CD4-positive, CD25-positive, alpha-beta regulatory T cell (primary cell): ENCODE measurements around the gene TPCN1. TPM values are rescaled to one million over a fixed set of nuclear protein-coding genes. Genes with fewer than 3 reads are reported as not detected.

Experiments
- ATAC-seq, 2 donors: fragments of 150-1000 bp; cut with Tn5 transposase; one replicate each; pipeline ENCODE4 v1.10.0; 2021; ENCODE audit warnings: low read depth in 2 of 2, moderate number of reproducible peaks in 2 of 2, moderate library complexity in 1 of 2
- DNase-seq, 3 donors: peaks; one replicate each; pipeline versions ENCODE4 v3.0.0 to v3.0.0-alpha.2; 2012 to 2022; ENCODE audit warnings: mixed read lengths in 1 of 3
- H3K27ac ChIP-seq: one replicate; pipeline ENCODE4 v1.7.0; 2013; ENCODE audit warnings: mild to moderate bottlenecking, low read length; ENCODE audit not compliant: insufficient read depth, poor library complexity, severe bottlenecking
- H3K27me3 ChIP-seq: one replicate; pipeline ENCODE4 v1.7.0; 2013; ENCODE audit warnings: low read length; ENCODE audit not compliant: control insufficient read depth, insufficient read depth
- H3K36me3 ChIP-seq: one replicate; pipeline ENCODE4 v1.7.0; 2013; ENCODE audit warnings: mild to moderate bottlenecking, low read length, moderate library complexity; ENCODE audit not compliant: control insufficient read depth, insufficient read depth
- H3K4me1 ChIP-seq: 2 replicates; pipeline ENCODE4 v1.7.0; 2013; ENCODE audit warnings: mild to moderate bottlenecking, low read length; ENCODE audit not compliant: insufficient read depth, control insufficient read depth, poor library complexity, severe bottlenecking
- H3K4me3 ChIP-seq: one replicate; pipeline ENCODE4 v1.7.0; 2013; ENCODE audit warnings: low read depth, mild to moderate bottlenecking, low read length, moderate library complexity
- H3K9me3 ChIP-seq, 2 experiments: 1 replicate in 1 of 2; 2 replicates in 1 of 2; pipeline ENCODE4 v1.7.0; 2013; ENCODE audit warnings: low read length in 2 of 2, mild to moderate bottlenecking in 1 of 2, moderate library complexity in 1 of 2; ENCODE audit not compliant: control insufficient read depth in 2 of 2
- H3K27ac Mint-ChIP-seq, 3 donors: one replicate each; pipeline ENCODE4 v1.8.0; 2020 to 2022; ENCODE audit warnings: mild to moderate bottlenecking in 3 of 3, mixed read lengths in 3 of 3, moderate library complexity in 2 of 3
- H3K27me3 Mint-ChIP-seq: one replicate; pipeline ENCODE4 v1.8.0; 2022; ENCODE audit warnings: mild to moderate bottlenecking, mixed read lengths
- H3K36me3 Mint-ChIP-seq: one replicate; pipeline ENCODE4 v1.8.0; 2020; ENCODE audit warnings: mixed read lengths
- H3K4me1 Mint-ChIP-seq, 4 donors: one replicate each; pipeline ENCODE4 v1.8.0; 2020 to 2022; ENCODE audit warnings: mixed read lengths in 4 of 4, mild to moderate bottlenecking in 1 of 4
- H3K4me3 Mint-ChIP-seq, 4 donors: one replicate each; pipeline ENCODE4 v1.8.0; 2020 to 2022; ENCODE audit warnings: mild to moderate bottlenecking in 4 of 4, mixed read lengths in 4 of 4, moderate library complexity in 3 of 4
- H3K9me3 Mint-ChIP-seq, 7 donors: one replicate each; pipeline ENCODE4 v1.8.0; 2020 to 2022; ENCODE audit warnings: mixed read lengths in 7 of 7, mild to moderate bottlenecking in 3 of 7, moderate library complexity in 2 of 7
- polyA plus RNA-seq, 4 donors: library from polyadenylated mRNA; unstranded; fragments of 300-500 nt; fragmentation: Illumina TruSeq; gene quantifications; one replicate each; pipeline ENCODE4 v1.2.3, GENCODE V29; 2021
- total RNA-seq: library from RNA; stranded (reverse); gene quantifications from one replicate; pipeline ENCODE4 v1.2.3, GENCODE V29; 2022

Gene TPCN1
- total and polyA plus RNA-seq, 5 donors from 2014 or later = 5.2 to 44.9 (median 8.4) TPM

DNA sequence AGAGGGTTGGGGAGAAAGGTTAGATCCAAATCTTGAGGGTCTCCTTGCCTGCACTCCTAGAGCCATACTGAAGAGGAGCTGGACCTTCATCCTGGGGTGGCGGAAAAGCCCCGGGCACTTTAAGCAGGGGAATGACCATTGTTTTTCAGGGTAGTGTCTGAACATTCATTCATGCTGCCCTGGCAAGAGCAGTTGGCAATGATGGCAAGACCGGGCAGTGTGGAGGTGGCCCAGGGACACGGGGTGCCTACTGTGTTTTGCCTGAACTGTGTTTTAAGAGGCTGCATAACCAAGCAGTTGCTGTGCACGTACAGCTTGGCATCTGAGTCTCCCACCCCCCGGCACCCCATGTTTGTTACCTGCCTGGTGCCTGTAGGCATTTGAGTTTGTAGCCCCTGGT is 14.7 kb downstream of the TPCN1 start:
- H3K9me3 ChIP-seq = no peaks in the 10 kb centered on the region
- no peaks in the 10 kb centered on the region for H3K27me3 ChIP-seq
- Mint-ChIP-seq H3K27ac (peak overlapping the region in 2 of 3 donors; percentile 42 to 55), H3K27me3 (no peaks in the 10 kb centered on the region), H3K4me3 (no peak overlapping the region), H3K4me1 (peaks cover 6 to 55% (median 17%) of the 10 kb centered on the region in 4 donors), H3K9me3 (no peaks in the 10 kb centered on the region), H3K36me3 (peaks cover 40% of the 10 kb centered on the region)
- peaks cover 9% of the 10 kb centered on the region for H3K4me1 ChIP-seq
- no peak overlapping the region for H3K27ac ChIP-seq
- H3K4me3 ChIP-seq = no peak overlapping the region
- peaks cover 29% of the 10 kb centered on the region for H3K36me3 ChIP-seq
- ATAC-seq (no peak), DNase-seq (no peak)

GRCh38 chr12:113236539-113237399 is 15.5 kb downstream of the TPCN1 start:
- DNase-seq (no peak), ATAC-seq (no peak)
- H3K27ac ChIP-seq = no peak overlapping the region
- no peak overlapping the region for H3K4me3 ChIP-seq
- no peaks in the 10 kb centered on the region for H3K27me3 Mint-ChIP-seq
- no peak overlapping the region for H3K27ac Mint-ChIP-seq
- H3K9me3 ChIP-seq = no peaks in the 10 kb centered on the region
- no peak overlapping the region for H3K4me3 Mint-ChIP-seq
- H3K4me1 ChIP-seq = peaks cover 9% of the 10 kb centered on the region
- H3K36me3 ChIP-seq = peaks cover 25% of the 10 kb centered on the region
- H3K9me3 Mint-ChIP-seq = no peaks in the 10 kb centered on the region
- H3K27me3 ChIP-seq = no peaks in the 10 kb centered on the region
- peaks cover 36% of the 10 kb centered on the region for H3K36me3 Mint-ChIP-seq
- peaks cover 6 to 61% (median 17%) of the 10 kb centered on the region in 4 donors for H3K4me1 Mint-ChIP-seq

- H3K27me3 ChIP-seq = no peaks in the 10 kb centered on the region
- Mint-ChIP-seq H3K4me3 (no peak overlapping the region), H3K27me3 (no peaks in the 10 kb centered on the region), H3K36me3 (peaks cover 37% of the 10 kb centered on the region), H3K4me1 (peaks cover 6 to 64% (median 15%) of the 10 kb centered on the region in 4 donors), H3K27ac (no peak overlapping the region), H3K9me3 (no peaks in the 10 kb centered on the region)
- H3K36me3 ChIP-seq = peaks cover 23% of the 10 kb centered on the region
- no peak overlapping the region for H3K4me3 ChIP-seq
- no peak for DNase-seq
- no peak overlapping the region for H3K27ac ChIP-seq
- H3K9me3 ChIP-seq = no peaks in the 10 kb centered on the region
- H3K4me1 ChIP-seq = peaks cover 5% of the 10 kb centered on the region
- ATAC-seq = no peak
Measured at GRCh38 chr12:113237748-113238147, 16.5 kb downstream of the TPCN1 start.

DNA sequence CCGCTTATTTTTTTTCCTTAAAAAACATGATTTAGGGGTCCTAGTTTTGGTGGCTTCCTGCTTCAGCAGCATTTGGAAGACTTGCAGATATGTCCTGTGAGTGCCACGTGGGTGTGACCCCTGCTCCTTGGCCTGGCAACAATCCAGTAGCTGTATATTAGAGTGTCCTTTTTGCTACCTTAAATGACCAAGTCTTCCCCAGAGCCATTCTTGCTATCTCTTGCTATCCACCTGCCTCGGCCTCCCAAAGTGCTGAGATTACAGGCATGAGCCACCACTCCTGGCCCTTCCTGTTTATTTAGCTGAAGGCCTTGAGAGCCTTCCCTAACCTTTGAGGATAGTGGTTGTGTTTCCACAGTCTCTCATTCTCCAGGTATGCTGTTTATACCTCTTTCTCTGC is 17.0 kb downstream of the TPCN1 start:
- DNase-seq = no peak
- Mint-ChIP-seq H3K27ac (no peak overlapping the region), H3K27me3 (no peaks in the 10 kb centered on the region), H3K9me3 (no peaks in the 10 kb centered on the region), H3K4me3 (no peak overlapping the region), H3K4me1 (peaks cover 6 to 58% (median 13%) of the 10 kb centered on the region in 4 donors), H3K36me3 (peaks cover 33% of the 10 kb centered on the region)
- H3K27me3 ChIP-seq = no peaks in the 10 kb centered on the region
- H3K4me1 ChIP-seq = no peaks in the 10 kb centered on the region
- H3K4me3 ChIP-seq = no peak overlapping the region
- no peak overlapping the region for H3K27ac ChIP-seq
- ATAC-seq = no peak
- peaks cover 22% of the 10 kb centered on the region for H3K36me3 ChIP-seq
- no peaks in the 10 kb centered on the region for H3K9me3 ChIP-seq

DNA sequence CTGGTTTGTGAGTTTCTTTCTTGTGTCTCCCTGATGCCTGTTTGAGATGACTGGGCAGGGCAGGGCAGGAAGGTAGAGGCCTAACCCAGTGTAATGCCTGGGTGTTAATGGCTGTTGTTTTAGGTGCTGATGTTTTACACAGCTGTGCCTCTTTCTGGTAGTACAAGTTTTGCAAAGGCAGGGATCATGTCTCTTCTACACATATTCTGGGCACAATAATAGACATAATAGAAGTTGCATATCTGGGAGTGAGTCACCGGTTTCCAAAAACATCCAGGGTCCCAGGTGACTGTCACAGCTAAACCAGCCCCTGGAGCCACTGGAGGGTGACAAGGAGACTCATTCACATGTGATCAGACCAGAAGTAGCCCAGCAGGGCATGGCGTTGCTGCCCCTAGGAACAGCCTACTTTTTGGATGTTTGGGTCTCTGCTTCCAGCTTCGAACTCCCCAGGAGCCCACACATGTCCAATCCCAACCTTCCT is 18.1 kb downstream of the TPCN1 start:
- ATAC-seq = no peak
- Histone ChIP-seq H3K4me3 (no peak overlapping the region), H3K4me1 (no peaks in the 10 kb centered on the region), H3K27ac (no peak overlapping the region), H3K9me3 (no peaks in the 10 kb centered on the region), H3K36me3 (peaks cover 25% of the 10 kb centered on the region), H3K27me3 (no peaks in the 10 kb centered on the region)
- Mint-ChIP-seq H3K4me3 (no peak overlapping the region), H3K9me3 (no peaks in the 10 kb centered on the region), H3K27ac (peak overlapping the region in 1 of 3 donors; percentile 70), H3K36me3 (peaks cover 28% of the 10 kb centered on the region), H3K27me3 (no peaks in the 10 kb centered on the region), H3K4me1 (peaks cover 5 to 51% (median 11%) of the 10 kb centered on the region in 4 donors)
- no peak for DNase-seq

GRCh38 chr12:113239811-113240331 is 18.6 kb downstream of the TPCN1 start:
- H3K4me3 Mint-ChIP-seq = no peak overlapping the region
- Histone ChIP-seq H3K4me1 (no peaks in the 10 kb centered on the region), H3K27ac (no peak overlapping the region), H3K9me3 (no peaks in the 10 kb centered on the region), H3K4me3 (no peak overlapping the region), H3K36me3 (peaks cover 22% of the 10 kb centered on the region), H3K27me3 (no peaks in the 10 kb centered on the region)
- H3K4me1 Mint-ChIP-seq = peaks cover 5 to 54% (median 11%) of the 10 kb centered on the region in 4 donors
- peak overlapping the region in 2 of 3 donors; percentile 6 to 27 for H3K27ac Mint-ChIP-seq
- peaks cover 30% of the 10 kb centered on the region for H3K36me3 Mint-ChIP-seq
- H3K27me3 Mint-ChIP-seq = no peaks in the 10 kb centered on the region
- no peak for ATAC-seq
- DNase-seq = no peak
- H3K9me3 Mint-ChIP-seq = no peaks in the 10 kb centered on the region

DNA sequence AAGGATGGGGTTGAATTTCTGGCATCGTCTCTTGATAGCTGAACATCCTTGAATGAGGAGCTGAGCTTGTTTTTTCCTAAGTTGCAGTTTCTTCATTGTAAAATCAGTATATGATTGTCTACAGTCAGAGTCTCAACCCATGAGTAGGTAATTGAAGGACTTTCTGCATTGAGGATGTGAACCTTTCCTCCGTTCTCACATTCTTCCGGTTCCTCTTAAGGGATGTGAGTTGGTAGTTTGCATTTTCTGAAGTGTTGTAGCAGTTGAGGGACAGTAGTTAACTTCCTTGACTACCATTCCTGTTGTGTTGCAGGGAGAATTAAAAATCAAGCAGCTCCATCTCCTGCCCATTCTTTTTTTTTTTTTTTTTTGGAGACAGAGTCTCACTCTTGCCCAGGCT is 19.1 kb downstream of the TPCN1 start:
- no peaks in the 10 kb centered on the region for H3K9me3 ChIP-seq
- Mint-ChIP-seq H3K27me3 (no peaks in the 10 kb centered on the region), H3K4me3 (no peak overlapping the region), H3K36me3 (peaks cover 27% of the 10 kb centered on the region), H3K9me3 (no peaks in the 10 kb centered on the region), H3K4me1 (peaks cover 5 to 51% (median 11%) of the 10 kb centered on the region in 4 donors), H3K27ac (peak overlapping the region in 1 of 3 donors; percentile 6)
- no peak overlapping the region for H3K27ac ChIP-seq
- no peak for ATAC-seq
- no peaks in the 10 kb centered on the region for H3K4me1 ChIP-seq
- no peak for DNase-seq
- peaks cover 22% of the 10 kb centered on the region for H3K36me3 ChIP-seq
- no peaks in the 10 kb centered on the region for H3K27me3 ChIP-seq
- no peak overlapping the region for H3K4me3 ChIP-seq
